Bronchial epithelial cell (primary cell): Measurements from ENCODE around the gene TMEM9B. TPM values are rescaled to one million over a fixed set of nuclear protein-coding genes. Genes with fewer than 3 reads are reported as not detected.
A peak's percentile ranks its signal among the peaks of the same experiment; 100 is the strongest.
"Not testable (repeated sequence)": the region's sequence is repeated elsewhere in the genome, so short reads cannot be mapped to it uniquely, and the experiment has no call there.

Experiments
- DNase-seq: peaks from one replicate; pipeline ENCODE4 v3.0.0-alpha.2; 2010; ENCODE audit warnings: low read depth
- FAIRE-seq: peaks from 2 replicates; lab custom pipeline; 2011; peaks lifted over from hg19 to GRCh38; lab: Jason Lieb, UNC
- H3K27me3 ChIP-seq: 2 replicates; pipeline ENCODE4 v1.5.1; 2011; ENCODE audit warnings: low read length; ENCODE audit not compliant: control insufficient read depth, insufficient read depth
- H3K36me3 ChIP-seq: 2 replicates; pipeline ENCODE4 v1.5.1; 2011; ENCODE audit warnings: low read length; ENCODE audit not compliant: control insufficient read depth, insufficient read depth
- H3K4me3 ChIP-seq: 2 replicates; pipeline ENCODE4 v1.5.1; 2011; ENCODE audit warnings: mild to moderate bottlenecking, low read depth, low read length, control low read depth
- CTCF ChIP-seq: IDR thresholded peaks from 2 replicates; pipeline ENCODE4 v1.5.1; 2011; ENCODE audit warnings: mild to moderate bottlenecking, moderate library complexity, low read length, control low read depth, inconsistent platforms; ENCODE audit not compliant: insufficient read depth, severe bottlenecking
- total RNA-seq: library from RNA; depleted of rRNA; stranded (reverse); fragments of >200 nt; gene quantifications from 2 replicates; pipeline ENCODE4 v1.2.1, GENCODE V29; 2014

TMEM9B gene
- total RNA-seq, 1 donor from 2014 or later = 56.3 TPM

GRCh38 chr11:8937659-8938058, 26.6 kb downstream of the TMEM9B start:
- TF ChIP-seq CTCF = no peak
- Histone ChIP-seq H3K27me3 (no peaks in the 10 kb centered on the region), H3K36me3 (no peaks in the 10 kb centered on the region), H3K4me3 (no peak overlapping the region)
- no peak for DNase-seq
- no peak for FAIRE-seq

GRCh38 chr11:8937159-8937558, 27.1 kb downstream of the TMEM9B start:
- DNase-seq = no peak
- no peak overlapping the region for H3K4me3 ChIP-seq
- no peaks in the 10 kb centered on the region for H3K27me3 ChIP-seq
- TF ChIP-seq CTCF = no peak
- no peak for FAIRE-seq
- no peaks in the 10 kb centered on the region for H3K36me3 ChIP-seq

- DNase-seq, H3K27me3 ChIP-seq, H3K36me3 ChIP-seq, FAIRE-seq, H3K4me3 ChIP-seq: not testable (repeated sequence)
Observed at GRCh38 chr11:8935789-8936188, 28.5 kb downstream of the TMEM9B start.

- H3K36me3 ChIP-seq = no peaks in the 10 kb centered on the region
- FAIRE-seq (peak; percentile 58), DNase-seq (peak; percentile 63)
- H3K4me3 ChIP-seq = no peak overlapping the region
- H3K27me3 ChIP-seq = no peaks in the 10 kb centered on the region
- no peak for TF ChIP-seq CTCF
Observed at GRCh38 chr11:8934742-8935488, 29.3 kb downstream of the TMEM9B start.

- no peak for TF ChIP-seq CTCF
- H3K27me3 ChIP-seq = no peaks in the 10 kb centered on the region
- FAIRE-seq = peak; percentile 32
Observed at GRCh38 chr11:8933931-8934330, 30.3 kb downstream of the TMEM9B start.

GRCh38 chr11:8932564-8933180, 31.6 kb downstream of the TMEM9B start, which contains the start of gene C11orf16:
C11orf16 (minus strand) TSS chr11:8932947; CDS start chr11:8932308, 639 bp downstream.
- no peak for DNase-seq
- H3K4me3 ChIP-seq = no peak within 1 kb of the TSS
- TF ChIP-seq CTCF = no peak
- peak; percentile 43 for FAIRE-seq
- H3K27me3 ChIP-seq = no peaks in the 10 kb centered on the region
- no peaks in the 10 kb centered on the region for H3K36me3 ChIP-seq

More at GRCh38 chr11:8933931-8934330, 30.3 kb downstream of the TMEM9B start:
- no peak overlapping the region for H3K4me3 ChIP-seq
- no peak for DNase-seq
- H3K36me3 ChIP-seq = no peaks in the 10 kb centered on the region
